Measurements from ENCODE around the gene UNC13B. TPM values are rescaled to one million over a fixed set of nuclear protein-coding genes. Genes with fewer than 3 reads are reported as not detected.

Gene UNC13B
- total and polyA plus RNA-seq, 9 of the 15 experiments (the other 6 are each of a cell fraction or from before 2014, with no cell fraction given) = 2.4 to 11.5 (median 8.6) TPM

DNA sequence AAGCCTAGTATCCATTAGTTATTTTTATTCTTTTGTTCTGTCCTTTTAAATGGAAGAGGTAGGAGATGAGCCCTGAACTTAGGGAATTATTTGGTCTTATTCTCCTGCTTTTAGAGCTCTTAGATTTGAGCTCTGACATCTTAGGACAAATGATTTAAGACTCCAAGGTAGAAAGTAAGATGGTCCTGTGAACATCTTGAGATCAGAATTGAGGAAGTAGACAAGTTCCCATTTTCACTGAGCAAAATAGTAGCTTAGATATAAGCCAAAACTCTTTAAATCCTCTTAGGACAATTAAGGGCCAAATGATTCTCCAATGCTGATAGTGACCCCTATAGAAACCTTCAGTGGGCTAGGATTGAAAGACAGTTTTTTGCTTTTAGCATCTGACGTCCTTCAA, 275.1 kb downstream of the UNC13B start:
- H3K27me3 ChIP-seq (ENCODE audit: control insufficient read depth in 2 of 2, insufficient read depth in 2 of 2, low read length in 2 of 2) = no peaks in the 10 kb centered on the region; a peak in 2 of 5 replicates
- ChIA-PET POLR2A (interaction anchor here (0.6 kb wide), 2 partner anchors 311 to 313 kb away, joined by 3 read pairs; no protein-coding TSS in a partner anchor), CTCF (ENCODE audit: low intra/inter-chr PET ratio) (no interaction called here)
- H3K4me1 ChIP-seq (replicated peaks in 1 of 2; ENCODE audit: control insufficient read depth in 2 of 2, insufficient read depth in 2 of 2, low read length in 2 of 2) = no peaks in the 10 kb centered on the region
- in situ Hi-C loops (cut with MboI) (no loop called here), intact Hi-C loops (cut with micrococcal nuclease) (no loop called here)
- no peak for ATAC-seq
- no peak for FAIRE-seq
- H3K36me3 ChIP-seq (ENCODE audit: control insufficient read depth, insufficient read depth, low read length) = no peaks in the 10 kb centered on the region
- no peaks in the 10 kb centered on the region; the same call in 1 of the 2 replicates for H4K20me1 ChIP-seq (replicated peaks; ENCODE audit: control insufficient read depth, insufficient read depth, low read length)
- H3K9me3 ChIP-seq (replicated peaks; ENCODE audit: control insufficient read depth, insufficient read depth, low read depth, low read length) = no peaks in the 10 kb centered on the region
- H2AFZ ChIP-seq (ENCODE audit: low read depth, low read length) = no peak overlapping the region
- BruUV-seq (replicated peaks) = no TSS peak
- H3K9ac ChIP-seq (ENCODE audit: insufficient read depth in 1 of 2, low read depth in 2 of 2, low read length in 2 of 2) = no peak overlapping the region
- no peak for DNase-seq (ENCODE audit: extremely low read depth in 1 of 4, low spot score in 3 of 4)
- H3K4me2 ChIP-seq (ENCODE audit: insufficient read depth, low read length) = no peak overlapping the region
- 0% methylated on average over 1 of the region's 1 CpG for WGBS (ENCODE audit: insufficient coverage, low coverage, missing lambda C conversion rate)
- no peak overlapping the region for H3K27ac ChIP-seq (ENCODE audit: extremely low read depth, low read depth, low read length)
- H3K9me1 ChIP-seq (ENCODE audit: control insufficient read depth, insufficient read depth, low read length) = no peaks in the 10 kb centered on the region
- no peaks in the 10 kb centered on the region for H3K79me2 ChIP-seq (ENCODE audit: control insufficient read depth, insufficient read depth, low read length)
- no peak overlapping the region for H3K4me3 ChIP-seq
- TF ChIP-seq PCBP2 (IDR thresholded peaks at IDR 0.05; ENCODE audit: low read depth, low read length, poor library complexity, severe bottlenecking) = no peak
- TF ChIP-seq ZNF146 (CRISPR knock-in tag; IDR thresholded peaks at IDR 0.05; ENCODE audit: unreplicated experiment) = no peak
- TF ChIP-seq EWSR1 (IDR thresholded peaks at IDR 0.05; ENCODE audit: borderline replicate concordance, low read depth, partially characterized antibody) = no peak
- TF ChIP-seq EP400 (IDR thresholded peaks at IDR 0.05) = no peak
- no peak for TF ChIP-seq ZNF41 (CRISPR knock-in tag; conservative IDR thresholded peaks at IDR 0.05)
- TF ChIP-seq, protein P1, sequence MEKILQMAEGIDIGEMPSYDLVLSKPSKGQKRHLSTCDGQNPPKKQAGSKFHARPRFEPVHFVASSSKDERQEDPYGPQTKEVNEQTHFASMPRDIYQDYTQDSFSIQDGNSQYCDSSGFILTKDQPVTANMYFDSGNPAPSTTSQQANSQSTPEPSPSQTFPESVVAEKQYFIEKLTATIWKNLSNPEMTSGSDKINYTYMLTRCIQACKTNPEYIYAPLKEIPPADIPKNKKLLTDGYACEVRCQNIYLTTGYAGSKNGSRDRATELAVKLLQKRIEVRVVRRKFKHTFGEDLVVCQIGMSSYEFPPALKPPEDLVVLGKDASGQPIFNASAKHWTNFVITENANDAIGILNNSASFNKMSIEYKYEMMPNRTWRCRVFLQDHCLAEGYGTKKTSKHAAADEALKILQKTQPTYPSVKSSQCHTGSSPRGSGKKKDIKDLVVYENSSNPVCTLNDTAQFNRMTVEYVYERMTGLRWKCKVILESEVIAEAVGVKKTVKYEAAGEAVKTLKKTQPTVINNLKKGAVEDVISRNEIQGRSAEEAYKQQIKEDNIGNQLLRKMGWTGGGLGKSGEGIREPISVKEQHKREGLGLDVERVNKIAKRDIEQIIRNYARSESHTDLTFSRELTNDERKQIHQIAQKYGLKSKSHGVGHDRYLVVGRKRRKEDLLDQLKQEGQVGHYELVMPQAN (IDR thresholded peaks at IDR 0.05; ENCODE audit: borderline replicate concordance) = no peak
- TF ChIP-seq ZNF77 (CRISPR knock-in tag; IDR thresholded peaks at IDR 0.05) = no peak
- no peak for TF ChIP-seq GTF2B (IDR thresholded peaks at IDR 0.05; ENCODE audit: extremely low read depth, insufficient read length)
- no peak for TF ChIP-seq MAFF (IDR thresholded peaks at IDR 0.05; ENCODE audit: low read length)
- no peak for TF ChIP-seq ZNF507 (tag; conservative IDR thresholded peaks at IDR 0.05)
- no peak for TF ChIP-seq RBM14 (IDR thresholded peaks at IDR 0.05; ENCODE audit: borderline replicate concordance, insufficient read depth, low read depth, low read length)
- no peak for TF ChIP-seq RUNX1 (IDR thresholded peaks at IDR 0.05; ENCODE audit: low read depth)
- TF ChIP-seq RFX1 (IDR thresholded peaks at IDR 0.05) = no peak
- TF ChIP-seq HNRNPK (IDR thresholded peaks at IDR 0.05; ENCODE audit: low read depth, low read length, poor library complexity, severe bottlenecking) = no peak
